Stomach (tissue), 9 donors: Measurements from ENCODE around the gene HLCS. TPM values are rescaled to one million over a fixed set of nuclear protein-coding genes. Genes with fewer than 3 reads are reported as not detected.

Experiments used
- DNase-seq, 2 donors: peaks; one replicate each; pipeline versions ENCODE4 v3.0.0 to v3.0.0-alpha.2; 2013 to 2019
- H3K27ac ChIP-seq, 5 donors: fragments of 200-600 bp in 4 of 5; sonication (generic) in 4 of 5; one replicate each; pipeline ENCODE4 v1.5.1; 2013 to 2019; ENCODE audit warnings: mild to moderate bottlenecking in 1 of 5, moderate library complexity in 1 of 5
- H3K27me3 ChIP-seq, 3 donors: fragments of 200-600 bp; sonication (generic); one replicate each; pipeline ENCODE4 v1.5.1; 2017 to 2019; ENCODE audit warnings: mixed run types in 1 of 3
- H3K36me3 ChIP-seq, 4 donors: fragments of 200-600 bp; sonication (generic); 1 replicate in 3 of 4; 2 replicates in 1 of 4; pipeline ENCODE4 v1.5.1; 2016 to 2019
- H3K4me1 ChIP-seq, 4 donors: fragments of 200-600 bp; sonication (generic); one replicate each; pipeline ENCODE4 v1.5.1; 2016 to 2019
- H3K4me3 ChIP-seq, 4 donors: fragments of 200-600 bp; sonication (generic) in 3 of 4; one replicate each; pipeline ENCODE4 v1.5.1; 2016 to 2019; ENCODE audit warnings: mild to moderate bottlenecking in 1 of 4
- H3K9me3 ChIP-seq, 4 donors: fragments of 200-600 bp; sonication (generic); one replicate each; pipeline ENCODE4 v1.5.1; 2016 to 2019
- CTCF ChIP-seq, 7 experiments: fragments of 450-650 bp in 4 of 7; fragments of 200-600 bp in 3 of 7; sonication (generic) in 3 of 7; IDR thresholded peaks; one replicate each; pipeline ENCODE4 v1.5.1; 2016 to 2019; ENCODE audit warnings: antibody characterized with exemption in 7 of 7, control low read depth in 2 of 7, mild to moderate bottlenecking in 1 of 7
- EP300 ChIP-seq: sonication (generic); formaldehyde crosslinking; IDR thresholded peaks from one replicate; pipeline ENCODE4 v1.6.1; 2017; ENCODE audit warnings: antibody characterized with exemption
- POLR2A ChIP-seq, 4 donors: fragments of 450-650 bp; IDR thresholded peaks; one replicate each; pipeline ENCODE4 v1.6.1; 2016; ENCODE audit warnings: antibody characterized with exemption in 4 of 4, control low read depth in 2 of 4, mild to moderate bottlenecking in 1 of 4, moderate library complexity in 1 of 4
- POLR2AphosphoS5 ChIP-seq, 3 donors: sonication (generic); formaldehyde crosslinking; IDR thresholded peaks; one replicate each; pipeline ENCODE4 v1.6.1; 2016; ENCODE audit warnings: antibody characterized with exemption in 3 of 3
- WGBS, 5 donors: extraction: QIAGEN DNeasy Blood & Tissue Kit in 3 of 5; methylation state at CpG; one replicate each; pipeline versions ENCODE4 v1.1.5 to v1.1.7; 2013 to 2018; 5-methylcytosine and 5-hydroxymethylcytosine counted together
- intact Hi-C: fragments of 100-400 bp; cut with DNase I; formaldehyde crosslinking; loops from one replicate; pipeline ENCODE4 v1.15.1; 2023; ENCODE audit warnings: low total_unique reads
- polyA plus RNA-seq, 3 donors: library from polyadenylated mRNA; stranded (reverse); fragments of 200-250 nt; gene quantifications; one replicate each; pipeline ENCODE4 v1.2.3, GENCODE V29; 2013
- total RNA-seq, 5 donors: library from RNA; depleted of rRNA; stranded (reverse); fragments of >200 nt; gene quantifications; one replicate each; pipeline versions ENCODE4 v1.1.0 to v1.2.3, GENCODE V29; 2014 to 2016
- donor health status: healthy with polysubstance abuse.
- donor health status: Bipolar disorder and iron deficiency.
- donor health status: healthy.

Gene HLCS
- total and polyA plus RNA-seq, 8 donors = 2.3 to 35.1 (median 13.9) TPM

GRCh38 chr21:36974851-36975192 lies 8.4 kb upstream of the HLCS start:
- WGBS, 5 donors = 80 to 98% (median 94%) methylated on average over 6 of the region's 6 CpGs
- no peak for TF ChIP-seq POLR2A (IDR thresholded peaks at IDR 0.05)
- TF ChIP-seq POLR2AphosphoS5 (IDR thresholded peaks at IDR 0.05) = no peak
- no peak for TF ChIP-seq EP300
- TF ChIP-seq CTCF (IDR thresholded peaks at IDR 0.05) = no peak
- intact Hi-C loops = no loop called here

DNA sequence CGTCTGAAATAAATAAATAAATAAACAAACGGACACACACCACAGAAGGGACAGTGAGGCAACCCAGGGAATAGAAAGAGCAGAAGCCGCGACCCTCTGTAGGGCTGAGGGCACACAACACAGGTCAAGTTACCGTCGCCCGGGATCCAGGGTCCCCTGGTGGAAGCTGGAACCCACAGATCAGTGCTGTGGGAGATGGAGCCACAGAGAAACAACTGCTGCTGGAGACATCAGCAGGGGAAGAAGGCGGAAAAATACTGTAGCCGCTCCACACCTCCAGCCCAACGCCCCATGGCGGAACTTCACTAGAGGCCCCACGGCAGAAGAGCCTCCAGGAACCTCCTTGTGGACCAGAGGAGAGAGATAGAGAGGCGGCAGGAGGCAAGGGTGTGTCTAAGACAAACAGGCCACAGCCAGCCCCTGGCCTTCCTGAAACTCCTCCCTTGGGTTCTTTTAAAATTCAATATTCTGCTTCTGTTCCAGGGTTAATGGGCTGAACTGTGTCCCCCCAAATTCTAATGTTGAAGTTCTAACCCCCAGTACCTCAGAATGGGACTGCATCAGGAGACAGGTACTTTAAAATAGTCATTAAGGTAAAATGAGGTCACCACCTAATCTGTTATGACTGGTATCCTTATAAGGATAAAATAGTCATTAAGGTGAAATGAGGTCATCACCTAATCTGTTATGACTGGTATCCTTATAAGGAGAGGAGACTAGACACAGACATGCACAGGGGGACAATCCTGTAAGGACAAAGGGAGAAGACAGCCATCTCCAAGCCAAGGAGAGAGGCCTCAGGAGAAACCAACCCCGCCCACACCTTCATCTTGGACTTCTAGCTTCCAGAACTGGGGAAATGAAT lies 7.7 kb upstream of the HLCS start:
- Histone ChIP-seq H3K27ac (no peak overlapping the region), H3K4me1 (peaks cover 0 to 32% (median 20%) of the 10 kb centered on the region in 4 donors), H3K4me3 (no peak overlapping the region), H3K36me3 (peaks cover 0 to 3% (median under 1%) of the 10 kb centered on the region in 4 donors), H3K9me3 (no peaks in the 10 kb centered on the region), H3K27me3 (no peaks in the 10 kb centered on the region)
- TF ChIP-seq POLR2A (IDR thresholded peaks at IDR 0.05) (no peak), EP300 (no peak), CTCF (IDR thresholded peaks at IDR 0.05) (no peak), POLR2AphosphoS5 (IDR thresholded peaks at IDR 0.05) (no peak)
- no peak for DNase-seq
- WGBS, 5 donors = 73 to 84% (median 81%) methylated on average over 14 of the region's 14 CpGs
- intact Hi-C loops = no loop called here

More at GRCh38 chr21:36974851-36975192, 8.4 kb upstream of the HLCS start:
- Histone ChIP-seq H3K4me3 (no peak overlapping the region), H3K27me3 (no peaks in the 10 kb centered on the region), H3K4me1 (peaks cover 0 to 32% (median 20%) of the 10 kb centered on the region in 4 donors), H3K9me3 (no peaks in the 10 kb centered on the region), H3K27ac (no peak overlapping the region), H3K36me3 (no peaks in the 10 kb centered on the region)
- DNase-seq = no peak

GRCh38 chr21:36968976-36969375 lies 2.5 kb upstream of the HLCS start:
- intact Hi-C loops = no loop called here
- H3K4me1 ChIP-seq = peaks cover 5 to 26% (median 20%) of the 10 kb centered on the region in 4 donors
- no peak overlapping the region for H3K4me3 ChIP-seq
- H3K36me3 ChIP-seq = peaks cover 0 to 9% (median 4%) of the 10 kb centered on the region in 4 donors
- H3K27ac ChIP-seq = no peak overlapping the region
- TF ChIP-seq POLR2A (IDR thresholded peaks at IDR 0.05) (no peak), EP300 (no peak), POLR2AphosphoS5 (IDR thresholded peaks at IDR 0.05) (no peak), CTCF (IDR thresholded peaks at IDR 0.05) (no peak)
- H3K27me3 ChIP-seq = no peaks in the 10 kb centered on the region
- H3K9me3 ChIP-seq = no peaks in the 10 kb centered on the region
- DNase-seq = no peak
- WGBS, 5 donors = 86 to 100% (median 94%) methylated on average over 1 of the region's 1 CpG

GRCh38 chr21:36968414-36968813 lies 1.9 kb upstream of the HLCS start:
- Histone ChIP-seq H3K27ac (no peak overlapping the region), H3K27me3 (no peaks in the 10 kb centered on the region), H3K36me3 (peaks cover 0 to 9% (median 4%) of the 10 kb centered on the region in 4 donors), H3K4me1 (peaks cover 5 to 24% (median 19%) of the 10 kb centered on the region in 4 donors), H3K4me3 (no peak overlapping the region), H3K9me3 (no peaks in the 10 kb centered on the region)
- DNase-seq = no peak
- WGBS, 5 donors = 72 to 94% (median 93%) methylated on average over 4 of the region's 4 CpGs
- no peak for TF ChIP-seq EP300
- no peak for TF ChIP-seq CTCF (IDR thresholded peaks at IDR 0.05)
- TF ChIP-seq POLR2AphosphoS5 (IDR thresholded peaks at IDR 0.05) = no peak
- TF ChIP-seq POLR2A (IDR thresholded peaks at IDR 0.05) = no peak
- intact Hi-C loops = no loop called here
